Bronchial epithelial cell (primary cell): Measurements from ENCODE around the gene SCARF1. TPM values are rescaled to one million over a fixed set of nuclear protein-coding genes. Genes with fewer than 3 reads are reported as not detected.
"Not testable (repeated sequence)": the region's sequence is repeated elsewhere in the genome, so short reads cannot be mapped to it uniquely, and the experiment has no call there.

Experiments used
- DNase-seq: peaks from one replicate; pipeline ENCODE4 v3.0.0-alpha.2; 2010; ENCODE audit warnings: low read depth
- FAIRE-seq: peaks from 2 replicates; lab custom pipeline; 2011; peaks lifted over from hg19 to GRCh38; lab: Jason Lieb, UNC
- H3K27me3 ChIP-seq: 2 replicates; pipeline ENCODE4 v1.5.1; 2011; ENCODE audit warnings: low read length; ENCODE audit not compliant: control insufficient read depth, insufficient read depth
- H3K36me3 ChIP-seq: 2 replicates; pipeline ENCODE4 v1.5.1; 2011; ENCODE audit warnings: low read length; ENCODE audit not compliant: control insufficient read depth, insufficient read depth
- H3K4me3 ChIP-seq: 2 replicates; pipeline ENCODE4 v1.5.1; 2011; ENCODE audit warnings: mild to moderate bottlenecking, low read depth, low read length, control low read depth
- CTCF ChIP-seq: IDR thresholded peaks from 2 replicates; pipeline ENCODE4 v1.5.1; 2011; ENCODE audit warnings: mild to moderate bottlenecking, moderate library complexity, low read length, control low read depth, inconsistent platforms; ENCODE audit not compliant: insufficient read depth, severe bottlenecking
- total RNA-seq: library from RNA; depleted of rRNA; stranded (reverse); fragments of >200 nt; gene quantifications from 2 replicates; pipeline ENCODE4 v1.2.1, GENCODE V29; 2014

Gene SCARF1
- total RNA-seq, 1 donor from 2014 or later: 0.53 TPM

DNA sequence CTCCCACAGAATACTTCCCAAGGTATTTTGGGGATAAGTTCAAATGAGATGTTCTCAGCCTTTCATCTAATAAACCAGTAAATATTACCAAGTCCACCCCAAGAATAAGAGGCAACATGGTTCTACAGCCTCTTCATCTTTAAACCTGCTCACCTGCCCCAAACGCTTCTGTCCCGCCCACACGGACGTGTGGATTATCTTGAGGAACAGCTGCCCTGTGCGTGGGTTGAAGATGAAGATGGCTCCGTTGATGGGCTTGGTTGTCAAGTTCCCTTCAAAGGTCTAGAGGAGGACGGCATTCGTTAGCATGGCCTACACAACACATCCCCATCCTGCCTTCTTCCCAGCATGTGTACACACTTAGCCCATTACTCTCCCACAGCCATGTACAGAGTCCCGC, 12.6 kb upstream of the SCARF1 start:
- no peak for TF ChIP-seq CTCF
- Histone ChIP-seq H3K4me3 (no peak overlapping the region), H3K36me3 (peaks cover 62% of the 10 kb centered on the region), H3K27me3 (no peaks in the 10 kb centered on the region)
- no peak for DNase-seq
- peak; percentile 84 for FAIRE-seq

DNA sequence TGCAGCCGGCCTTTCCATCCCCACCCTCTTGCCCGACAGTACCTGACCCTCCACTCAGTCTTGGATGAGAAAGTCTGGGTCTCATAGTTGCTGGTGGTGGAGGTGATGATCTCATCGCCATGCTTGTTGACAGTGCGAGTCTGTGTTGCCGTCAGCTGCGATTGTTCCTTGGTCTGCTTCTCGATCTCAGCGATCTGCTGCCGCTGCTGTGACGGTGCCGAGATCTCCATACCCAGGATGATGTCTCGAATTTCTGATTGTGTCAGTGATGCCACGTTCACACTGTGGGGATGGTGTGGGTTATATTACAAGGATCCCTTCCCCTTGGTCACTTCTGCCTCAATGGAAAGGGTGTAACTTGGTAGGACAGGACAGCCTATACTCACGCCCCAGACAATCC, 8.2 kb upstream of the SCARF1 start:
- no peak for TF ChIP-seq CTCF
- Histone ChIP-seq H3K4me3 (no peak overlapping the region), H3K27me3 (no peaks in the 10 kb centered on the region), H3K36me3 (peaks cover 48% of the 10 kb centered on the region)
- FAIRE-seq (no peak), DNase-seq (no peak)

DNA sequence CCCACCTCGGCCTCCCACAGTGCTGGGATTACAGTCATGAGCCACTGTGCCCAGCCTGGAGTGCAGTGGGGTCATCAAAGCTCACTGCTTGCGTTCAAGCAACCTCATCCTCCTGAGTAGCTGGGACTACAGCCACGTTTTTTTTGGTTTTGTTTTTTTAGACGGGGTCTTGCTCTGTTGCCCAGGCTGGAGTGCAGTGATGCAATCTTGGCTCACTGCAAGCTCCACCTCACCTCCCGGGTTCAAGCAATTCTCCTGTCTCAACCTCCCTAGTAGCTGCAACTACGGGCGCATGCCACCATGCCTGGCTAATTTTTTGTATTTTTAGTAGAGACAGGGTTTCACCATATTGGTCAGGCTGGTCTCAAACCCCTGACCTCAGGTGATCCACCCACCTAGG, 7.3 kb upstream of the SCARF1 start:
- not testable (repeated sequence) for H3K27me3 ChIP-seq, FAIRE-seq, H3K4me3 ChIP-seq

DNA sequence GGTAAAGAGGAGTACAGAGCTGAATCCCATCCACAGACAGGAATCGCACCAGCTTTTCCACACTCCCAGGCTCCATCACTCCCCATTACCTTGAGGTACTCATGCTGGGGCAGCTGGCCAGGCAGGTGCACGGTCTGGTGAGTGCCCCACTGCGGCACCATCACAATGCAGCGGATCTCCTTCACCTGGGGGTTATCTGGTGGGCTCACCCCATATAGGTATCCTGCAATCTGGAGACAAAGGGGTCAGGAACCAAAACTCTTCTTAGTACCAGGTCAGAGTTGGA, 6.0 kb upstream of the SCARF1 start:
- H3K4me3 ChIP-seq: no peak overlapping the region
- FAIRE-seq: no peak
- no peak for TF ChIP-seq CTCF
- peaks cover 39% of the 10 kb centered on the region for H3K36me3 ChIP-seq
- no peaks in the 10 kb centered on the region for H3K27me3 ChIP-seq
- DNase-seq: no peak

More for the DNA sequence above, 7.3 kb upstream of the SCARF1 start:
- peaks cover 40% of the 10 kb centered on the region for H3K36me3 ChIP-seq
- not testable (repeated sequence) for DNase-seq

DNA sequence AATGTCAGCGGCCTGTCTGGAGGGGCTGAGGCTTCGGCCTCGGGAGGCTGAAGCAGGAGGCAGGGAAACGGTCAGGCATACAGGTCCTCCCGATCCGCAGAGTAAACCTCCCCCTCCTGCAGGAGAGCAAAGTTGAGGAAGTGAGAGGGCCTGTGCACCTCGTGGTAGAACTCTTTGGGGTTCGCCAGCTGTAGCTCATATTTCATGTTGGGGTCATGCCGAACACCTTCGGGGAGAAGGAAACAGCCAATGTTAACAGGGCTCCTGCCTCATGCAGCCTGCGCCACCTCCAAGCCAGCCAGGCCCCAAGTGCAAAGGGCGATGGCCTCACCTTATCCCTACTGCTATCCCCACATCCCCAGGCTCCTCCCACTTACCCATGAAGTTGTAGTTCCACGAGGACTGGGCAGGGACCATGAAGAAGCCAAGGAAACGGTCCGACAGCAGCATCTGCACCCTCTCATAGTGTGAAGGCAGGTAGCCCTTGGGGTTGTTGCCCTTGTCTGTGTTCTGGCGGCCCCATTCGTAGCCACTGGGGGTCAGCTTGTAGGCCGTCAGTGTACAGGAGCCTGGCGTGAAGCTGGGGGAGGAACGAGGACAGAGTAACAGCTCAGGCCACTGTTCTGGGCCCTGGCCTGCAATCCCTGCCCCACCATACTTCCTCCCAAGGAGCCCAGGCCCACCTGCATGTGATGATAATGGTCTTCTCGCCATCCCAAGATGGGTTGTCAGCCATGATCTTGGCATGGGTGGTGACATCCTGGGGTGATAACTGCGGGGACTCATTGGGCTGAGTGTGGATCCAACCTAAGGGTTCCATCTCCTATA, 5.4 kb upstream of the SCARF1 start:
- DNase-seq (no peak), FAIRE-seq (no peak)
- no peaks in the 10 kb centered on the region for H3K27me3 ChIP-seq
- no peak for TF ChIP-seq CTCF
- H3K4me3 ChIP-seq: no peak overlapping the region
- H3K36me3 ChIP-seq: peaks cover 34% of the 10 kb centered on the region

GRCh38 chr17:1649844-1650501, 4.4 kb upstream of the SCARF1 start, which contains the start of gene RILP:
RILP (minus strand) TSS chr17:1649866; CDS start chr17:1649804, 62 bp downstream.
- TF ChIP-seq CTCF: no peak
- Histone ChIP-seq H3K36me3 (peaks cover 28% of the 10 kb centered on the region), H3K4me3 (peak within 1 kb of the TSS; percentile 65), H3K27me3 (no peaks in the 10 kb centered on the region)
- FAIRE-seq: no peak
- DNase-seq: peak; percentile 64
